ENCODE results near the gene LRP6. TPM values are rescaled to one million over a fixed set of nuclear protein-coding genes. Genes with fewer than 3 reads are reported as not detected.
A peak's percentile ranks its signal among the peaks of the same experiment; 100 is the strongest.

LRP6 gene
- total RNA-seq, 2 donors from 2014 or later = 23.0 to 34.7 TPM

DNA sequence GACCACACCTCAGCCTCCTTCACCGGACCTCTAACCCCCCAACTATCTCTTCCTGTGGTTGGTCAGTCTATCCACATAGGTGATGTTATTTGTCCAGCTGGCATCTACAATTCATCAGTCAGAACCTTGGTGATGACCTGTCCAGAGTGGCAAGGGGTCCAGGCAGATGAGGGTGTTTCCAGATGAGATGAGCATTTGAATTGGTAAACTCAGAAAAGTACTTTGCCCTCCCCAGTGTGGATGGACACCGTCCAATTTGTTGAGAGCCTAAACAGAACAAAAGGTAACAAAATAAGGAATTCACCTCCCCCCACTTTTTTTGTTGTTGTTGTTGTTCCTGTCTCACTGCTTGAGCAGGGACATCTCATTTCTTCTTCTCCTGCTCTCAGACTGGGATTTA, 34.3 kb upstream of the LRP6 start:
- TF ChIP-seq POLR2AphosphoS5 (IDR thresholded peaks at IDR 0.05) (no peak), POLR2A (IDR thresholded peaks at IDR 0.05) (no peak)
- TF ChIP-seq, protein P1, sequence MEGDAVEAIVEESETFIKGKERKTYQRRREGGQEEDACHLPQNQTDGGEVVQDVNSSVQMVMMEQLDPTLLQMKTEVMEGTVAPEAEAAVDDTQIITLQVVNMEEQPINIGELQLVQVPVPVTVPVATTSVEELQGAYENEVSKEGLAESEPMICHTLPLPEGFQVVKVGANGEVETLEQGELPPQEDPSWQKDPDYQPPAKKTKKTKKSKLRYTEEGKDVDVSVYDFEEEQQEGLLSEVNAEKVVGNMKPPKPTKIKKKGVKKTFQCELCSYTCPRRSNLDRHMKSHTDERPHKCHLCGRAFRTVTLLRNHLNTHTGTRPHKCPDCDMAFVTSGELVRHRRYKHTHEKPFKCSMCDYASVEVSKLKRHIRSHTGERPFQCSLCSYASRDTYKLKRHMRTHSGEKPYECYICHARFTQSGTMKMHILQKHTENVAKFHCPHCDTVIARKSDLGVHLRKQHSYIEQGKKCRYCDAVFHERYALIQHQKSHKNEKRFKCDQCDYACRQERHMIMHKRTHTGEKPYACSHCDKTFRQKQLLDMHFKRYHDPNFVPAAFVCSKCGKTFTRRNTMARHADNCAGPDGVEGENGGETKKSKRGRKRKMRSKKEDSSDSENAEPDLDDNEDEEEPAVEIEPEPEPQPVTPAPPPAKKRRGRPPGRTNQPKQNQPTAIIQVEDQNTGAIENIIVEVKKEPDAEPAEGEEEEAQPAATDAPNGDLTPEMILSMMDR (IDR thresholded peaks at IDR 0.05) = no peak
- no peak for DNase-seq (ENCODE audit: low spot score)
- WGBS = 90% methylated on average over 2 of the region's 2 CpGs
- no peaks in the 10 kb centered on the region for H3K27me3 ChIP-seq (replicated peaks; ENCODE audit: insufficient read depth)
- no peaks in the 10 kb centered on the region for H3K36me3 ChIP-seq
- intact Hi-C loops (cut with DNase I) = no loop called here
- no peaks in the 10 kb centered on the region for H3K9me3 ChIP-seq
- no peaks in the 10 kb centered on the region for H3K4me1 ChIP-seq (replicated peaks)
- H3K4me3 ChIP-seq = no peak overlapping the region
- no peak overlapping the region for H3K27ac ChIP-seq

DNA sequence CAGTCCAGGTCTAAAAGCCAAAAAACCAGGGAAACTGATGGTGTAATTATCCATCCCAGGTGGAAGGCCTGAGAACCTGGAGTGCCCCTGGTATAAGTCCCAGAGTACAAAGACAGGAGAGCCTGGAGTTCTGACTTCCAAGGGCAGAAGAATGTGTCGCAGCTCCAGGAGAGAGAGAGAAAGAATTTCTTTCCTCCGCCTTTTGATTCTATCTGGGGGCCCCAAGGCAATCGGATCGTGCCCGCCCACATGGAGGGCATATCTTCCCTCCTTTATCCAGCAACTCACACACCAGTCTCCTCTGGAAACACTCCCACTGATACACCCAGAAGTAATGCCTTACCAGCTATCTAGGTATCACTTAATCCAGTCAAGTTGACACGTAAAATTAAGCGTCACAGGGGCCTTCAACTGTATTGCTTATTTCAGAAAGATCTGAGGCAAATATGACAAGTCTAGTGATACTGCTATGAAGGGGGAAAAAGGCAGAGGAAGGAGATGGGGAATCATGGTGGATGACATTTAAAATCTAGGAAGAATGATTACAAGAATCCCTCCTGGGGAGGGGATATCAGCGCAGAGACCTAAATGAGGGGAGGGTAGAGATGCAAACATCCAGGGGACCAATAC, 30.5 kb upstream of the LRP6 start:
- intact Hi-C loops (cut with DNase I) = no loop called here
- no peak for DNase-seq (ENCODE audit: low spot score)
- 77% methylated on average over 8 of the region's 8 CpGs for WGBS
- Histone ChIP-seq H3K4me1 (replicated peaks) (peaks cover 10% of the 10 kb centered on the region), H3K27ac (no peak overlapping the region), H3K4me3 (no peak overlapping the region), H3K36me3 (no peaks in the 10 kb centered on the region), H3K27me3 (replicated peaks; ENCODE audit: insufficient read depth) (no peaks in the 10 kb centered on the region), H3K9me3 (no peaks in the 10 kb centered on the region)
- TF ChIP-seq POLR2AphosphoS5 (IDR thresholded peaks at IDR 0.05) (no peak), POLR2A (IDR thresholded peaks at IDR 0.05) (no peak)
- TF ChIP-seq, protein P1 (IDR thresholded peaks at IDR 0.05) = no peak

DNA sequence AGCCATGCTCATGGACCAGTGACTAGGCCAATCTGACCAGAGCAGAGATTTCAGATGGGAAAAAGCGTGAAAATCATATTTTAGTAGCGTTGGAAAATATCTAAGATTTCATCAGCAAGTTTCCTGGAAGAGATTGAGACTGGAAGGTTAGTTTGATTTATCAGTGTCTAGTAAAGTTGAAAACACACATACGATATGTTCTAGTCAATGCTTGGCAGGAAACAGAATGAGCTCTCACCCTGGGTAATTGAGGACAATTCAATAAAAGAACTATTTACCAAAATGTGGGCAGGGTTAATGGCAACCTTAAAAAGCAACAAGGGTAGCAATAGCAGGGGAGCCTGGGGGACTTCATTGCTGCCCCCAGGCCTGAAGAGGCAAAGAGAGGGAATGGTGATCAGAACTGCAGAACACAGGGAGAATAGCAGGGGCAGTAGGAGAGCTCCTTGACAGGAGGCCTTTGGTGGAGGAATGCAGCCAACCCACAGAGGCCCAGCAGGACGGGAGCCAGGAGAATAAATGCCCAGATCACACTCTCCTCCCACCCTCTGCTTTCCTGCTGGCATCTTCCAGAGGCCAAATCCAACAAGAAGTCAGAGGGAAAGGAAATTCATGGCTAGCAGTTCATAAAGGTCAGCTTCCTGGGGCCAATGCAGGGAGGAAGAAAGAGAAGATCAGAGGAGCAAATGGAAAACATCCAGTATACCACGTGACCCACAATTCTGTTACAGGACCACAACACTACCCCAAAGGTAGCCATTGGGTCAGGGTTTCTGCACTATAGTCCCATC, 27.6 kb upstream of the LRP6 start:
- intact Hi-C loops (cut with DNase I) = no loop called here
- H3K4me3 ChIP-seq = no peak overlapping the region
- H3K27me3 ChIP-seq (replicated peaks; ENCODE audit: insufficient read depth) = no peaks in the 10 kb centered on the region
- peak overlapping the region in 1 of 2 donors; percentile 51 for H3K27ac ChIP-seq
- no peaks in the 10 kb centered on the region for H3K36me3 ChIP-seq
- DNase-seq (ENCODE audit: low spot score) = peak; percentile 32
- 23% methylated on average over 5 of the region's 5 CpGs for WGBS
- no peaks in the 10 kb centered on the region for H3K9me3 ChIP-seq
- peak; percentile 29 for TF ChIP-seq POLR2AphosphoS5 (IDR thresholded peaks at IDR 0.05)
- TF ChIP-seq, protein P1 (IDR thresholded peaks at IDR 0.05) = no peak
- H3K4me1 ChIP-seq (replicated peaks) = peaks cover 10% of the 10 kb centered on the region

DNA sequence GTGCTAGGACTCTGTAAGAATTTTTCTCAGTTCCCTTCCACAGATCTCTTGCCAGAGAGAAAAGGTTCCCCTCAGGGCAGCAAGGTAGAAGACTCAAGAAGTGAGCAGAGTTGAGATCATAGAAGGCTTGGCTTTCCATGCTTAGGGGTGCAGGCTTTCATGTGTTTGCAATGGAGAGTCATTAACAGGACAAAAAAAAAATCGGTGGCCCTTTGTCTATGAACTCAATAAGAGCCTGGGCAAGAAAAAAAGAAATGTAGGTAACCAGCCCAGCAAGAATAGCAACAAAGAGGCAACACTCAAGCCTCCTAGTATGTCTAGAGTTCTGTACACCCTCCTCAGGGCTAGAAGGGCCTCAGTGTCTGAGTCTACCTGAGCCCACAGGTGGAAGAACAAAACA, 23.4 kb upstream of the LRP6 start:
- Histone ChIP-seq H3K4me1 (replicated peaks) (peaks cover 10% of the 10 kb centered on the region), H3K4me3 (no peak overlapping the region), H3K27ac (no peak overlapping the region), H3K9me3 (no peaks in the 10 kb centered on the region), H3K27me3 (replicated peaks; ENCODE audit: insufficient read depth) (no peaks in the 10 kb centered on the region), H3K36me3 (no peaks in the 10 kb centered on the region)
- 42% methylated on average over 1 of the region's 1 CpG for WGBS
- intact Hi-C loops (cut with DNase I) = no loop called here
- no peak for TF ChIP-seq POLR2A (IDR thresholded peaks at IDR 0.05)
- TF ChIP-seq POLR2AphosphoS5 (IDR thresholded peaks at IDR 0.05) = no peak
- TF ChIP-seq, protein P1 (IDR thresholded peaks at IDR 0.05) = no peak
- no peak for DNase-seq (ENCODE audit: low spot score)

DNA sequence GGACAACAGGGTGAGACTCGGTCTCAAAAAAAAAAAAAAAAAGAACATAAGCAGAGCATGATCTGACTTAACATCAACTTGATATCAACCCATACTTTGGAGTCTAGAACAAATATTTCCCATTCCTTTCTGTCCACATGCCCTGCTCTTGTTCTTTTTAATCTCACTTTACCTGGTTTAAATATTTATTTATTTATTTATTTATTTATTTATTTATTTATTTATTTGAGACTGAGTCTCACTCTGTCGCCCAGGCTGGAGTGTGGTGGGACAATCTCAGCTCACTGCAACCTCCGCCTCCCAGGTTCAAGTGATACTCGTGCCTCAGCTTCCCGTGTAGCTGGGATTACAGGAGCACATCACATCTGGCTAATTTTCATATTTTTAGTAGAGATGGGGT, 19.6 kb upstream of the LRP6 start:
- no peak for DNase-seq (ENCODE audit: low spot score)
- WGBS = 93% methylated on average over 5 of the region's 5 CpGs

More for the DNA sequence above, 19.6 kb upstream of the LRP6 start:
- H3K27ac ChIP-seq = no peak overlapping the region
- H3K36me3 ChIP-seq = no peaks in the 10 kb centered on the region
- no peak for TF ChIP-seq POLR2AphosphoS5 (IDR thresholded peaks at IDR 0.05)
- TF ChIP-seq, protein P1 (IDR thresholded peaks at IDR 0.05) = no peak
- TF ChIP-seq POLR2A (IDR thresholded peaks at IDR 0.05) = no peak
- H3K4me1 ChIP-seq (replicated peaks) = no peaks in the 10 kb centered on the region
- no peaks in the 10 kb centered on the region for H3K27me3 ChIP-seq (replicated peaks; ENCODE audit: insufficient read depth)
- H3K9me3 ChIP-seq = no peaks in the 10 kb centered on the region
- intact Hi-C loops (cut with DNase I) = no loop called here
- H3K4me3 ChIP-seq = no peak overlapping the region

Measured in prostate gland (tissue), 2 donors.